Tibial nerve (tissue), 4 donors: ENCODE measurements around the gene TMEM63C. TPM values are rescaled to one million over a fixed set of nuclear protein-coding genes. Genes with fewer than 3 reads are reported as not detected.

Source experiments
- DNase-seq, 2 donors: peaks; one replicate each; pipeline ENCODE4 v3.0.0-alpha.2; 2019; ENCODE audit warnings: low spot score in 2 of 2
- H3K27ac ChIP-seq, 4 donors: fragments of 200-600 bp; sonication (generic) in 3 of 4; one replicate each; pipeline ENCODE4 v1.5.1; 2017 to 2019; ENCODE audit warnings: mild to moderate bottlenecking in 1 of 4
- H3K27me3 ChIP-seq, 2 donors: fragments of 200-600 bp; sonication (generic) in 1 of 2; one replicate each; pipeline versions ENCODE4 v1.5.1 to v1.6.0; 2017 to 2019
- H3K36me3 ChIP-seq, 3 donors: fragments of 200-600 bp; sonication (generic); one replicate each; pipeline ENCODE4 v1.5.1; 2018 to 2019
- H3K4me1 ChIP-seq, 4 donors: fragments of 200-600 bp; sonication (generic) in 3 of 4; one replicate each; pipeline ENCODE4 v1.5.1; 2017 to 2019
- H3K4me3 ChIP-seq, 4 donors: fragments of 200-600 bp; sonication (generic) in 3 of 4; one replicate each; pipeline ENCODE4 v1.5.1; 2017 to 2019; ENCODE audit warnings: mild to moderate bottlenecking in 1 of 4, moderate library complexity in 1 of 4
- H3K9me3 ChIP-seq, 4 donors: fragments of 200-600 bp; sonication (generic) in 3 of 4; one replicate each; pipeline ENCODE4 v1.5.1; 2017 to 2019
- CTCF ChIP-seq, 5 experiments: fragments of 200-600 bp in 3 of 5; fragments of 450-650 bp in 2 of 5; sonication (generic) in 3 of 5; IDR thresholded peaks; one replicate each; pipeline ENCODE4 v1.5.1; 2016 to 2019; ENCODE audit warnings: antibody characterized with exemption in 5 of 5, mild to moderate bottlenecking in 3 of 5, moderate library complexity in 2 of 5
- EP300 ChIP-seq, 2 donors: sonication (generic); formaldehyde crosslinking; IDR thresholded peaks; one replicate each; pipeline ENCODE4 v1.6.1; 2017; ENCODE audit warnings: antibody characterized with exemption in 2 of 2, mild to moderate bottlenecking in 1 of 2
- POLR2A ChIP-seq, 2 donors: fragments of 450-650 bp; IDR thresholded peaks; one replicate each; pipeline ENCODE4 v1.6.1; 2017; ENCODE audit warnings: antibody characterized with exemption in 2 of 2, mild to moderate bottlenecking in 2 of 2, moderate library complexity in 2 of 2
- WGBS, 2 donors: methylation state at CpG; one replicate each; pipeline ENCODE4 v1.1.5; 2018; 5-methylcytosine and 5-hydroxymethylcytosine counted together
- total RNA-seq, 4 donors: library from RNA; depleted of rRNA; stranded (reverse); fragments of >200 nt; gene quantifications; one replicate each; pipeline ENCODE4 v1.1.0, GENCODE V29; 2016

TMEM63C gene
- total RNA-seq, 4 donors from 2014 or later, result not detected

GRCh38 chr14:77203611-77204458 lies 22.2 kb downstream of the TMEM63C start:
- no peaks in the 10 kb centered on the region for H3K36me3 ChIP-seq
- H3K27me3 ChIP-seq, result peaks cover 0 to 11% of the 10 kb centered on the region in 2 donors
- WGBS, 2 donors, result 34 to 36% methylated on average over 5 of the region's 5 CpGs
- DNase-seq, result no peak
- no peaks in the 10 kb centered on the region for H3K4me1 ChIP-seq
- no peaks in the 10 kb centered on the region for H3K9me3 ChIP-seq
- no peak overlapping the region for H3K4me3 ChIP-seq
- no peak overlapping the region for H3K27ac ChIP-seq
- no peak for TF ChIP-seq EP300 (IDR thresholded peaks at IDR 0.05)
- no peak for TF ChIP-seq POLR2A (IDR thresholded peaks at IDR 0.05)
- no peak for TF ChIP-seq CTCF (IDR thresholded peaks at IDR 0.05)

DNA sequence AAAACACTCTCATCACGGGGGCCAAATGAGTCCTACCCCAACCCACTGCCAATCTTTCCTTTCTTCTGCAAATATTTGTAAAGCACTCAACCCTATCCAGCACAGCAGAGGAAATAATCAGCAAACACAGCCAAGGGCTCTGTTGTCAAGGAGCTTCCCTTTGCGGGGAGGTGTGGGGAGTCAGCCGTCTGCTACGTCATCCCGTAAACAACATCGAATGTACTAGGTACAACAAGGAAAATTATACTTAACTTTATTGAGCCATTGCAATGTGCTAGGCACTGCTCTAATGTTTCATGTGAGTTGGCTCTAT lies 22.8 kb downstream of the TMEM63C start:
- Histone ChIP-seq H3K9me3 (no peaks in the 10 kb centered on the region), H3K4me1 (no peaks in the 10 kb centered on the region), H3K4me3 (no peak overlapping the region), H3K27ac (no peak overlapping the region), H3K27me3 (peaks cover 0 to 11% of the 10 kb centered on the region in 2 donors), H3K36me3 (no peaks in the 10 kb centered on the region)
- 51 to 58% methylated on average over 6 of the region's 6 CpGs for WGBS, 2 donors
- no peak for DNase-seq
- TF ChIP-seq POLR2A (IDR thresholded peaks at IDR 0.05) (no peak), EP300 (IDR thresholded peaks at IDR 0.05) (no peak), CTCF (IDR thresholded peaks at IDR 0.05) (no peak)

GRCh38 chr14:77204907-77205306 lies 23.3 kb downstream of the TMEM63C start:
- no peak for DNase-seq
- no peak overlapping the region for H3K4me3 ChIP-seq
- H3K27ac ChIP-seq, result no peak overlapping the region
- WGBS, 2 donors, result 86 to 88% methylated on average over 1 of the region's 1 CpG
- TF ChIP-seq POLR2A (IDR thresholded peaks at IDR 0.05) (no peak), EP300 (IDR thresholded peaks at IDR 0.05) (no peak), CTCF (IDR thresholded peaks at IDR 0.05) (no peak)
- H3K4me1 ChIP-seq, result no peaks in the 10 kb centered on the region
- H3K36me3 ChIP-seq, result no peaks in the 10 kb centered on the region
- H3K9me3 ChIP-seq, result no peaks in the 10 kb centered on the region
- H3K27me3 ChIP-seq, result peaks cover 0 to 11% of the 10 kb centered on the region in 2 donors

DNA sequence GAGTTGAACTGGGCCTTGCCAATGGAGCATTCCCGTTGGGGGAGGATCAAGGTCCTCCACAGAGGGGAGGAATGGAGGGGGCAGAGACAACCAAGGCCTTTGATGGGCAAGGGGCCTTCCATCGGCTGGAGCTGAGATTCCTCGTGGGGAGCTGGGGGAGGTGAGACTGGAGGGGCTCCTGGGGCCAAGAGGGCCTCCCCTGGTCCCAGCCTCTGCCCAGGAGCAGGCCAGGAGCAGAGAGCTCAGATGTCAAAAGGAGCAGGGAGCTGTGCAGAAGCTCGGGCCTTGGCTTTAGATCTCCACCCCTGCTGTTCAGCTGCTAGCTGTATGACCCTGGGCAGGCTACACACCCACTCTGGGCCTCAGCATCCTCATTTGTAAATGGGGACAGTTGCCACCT lies 24.0 kb downstream of the TMEM63C start:
- WGBS, 2 donors, result 37 to 69% methylated on average over 4 of the region's 4 CpGs
- DNase-seq, result no peak

More for the DNA sequence above, 24.0 kb downstream of the TMEM63C start:
- Histone ChIP-seq H3K4me3 (no peak overlapping the region), H3K27ac (no peak overlapping the region), H3K4me1 (no peaks in the 10 kb centered on the region), H3K9me3 (no peaks in the 10 kb centered on the region), H3K27me3 (peaks cover 0 to 11% of the 10 kb centered on the region in 2 donors), H3K36me3 (no peaks in the 10 kb centered on the region)
- no peak for TF ChIP-seq CTCF (IDR thresholded peaks at IDR 0.05)
- no peak for TF ChIP-seq POLR2A (IDR thresholded peaks at IDR 0.05)
- TF ChIP-seq EP300 (IDR thresholded peaks at IDR 0.05), result no peak
